Measurements from ENCODE around the gene ATRN.
"Not testable (repeated sequence)": the region's sequence is repeated elsewhere in the genome, so short reads cannot be mapped to it uniquely, and the experiment has no call there.

Gene ATRN

DNA sequence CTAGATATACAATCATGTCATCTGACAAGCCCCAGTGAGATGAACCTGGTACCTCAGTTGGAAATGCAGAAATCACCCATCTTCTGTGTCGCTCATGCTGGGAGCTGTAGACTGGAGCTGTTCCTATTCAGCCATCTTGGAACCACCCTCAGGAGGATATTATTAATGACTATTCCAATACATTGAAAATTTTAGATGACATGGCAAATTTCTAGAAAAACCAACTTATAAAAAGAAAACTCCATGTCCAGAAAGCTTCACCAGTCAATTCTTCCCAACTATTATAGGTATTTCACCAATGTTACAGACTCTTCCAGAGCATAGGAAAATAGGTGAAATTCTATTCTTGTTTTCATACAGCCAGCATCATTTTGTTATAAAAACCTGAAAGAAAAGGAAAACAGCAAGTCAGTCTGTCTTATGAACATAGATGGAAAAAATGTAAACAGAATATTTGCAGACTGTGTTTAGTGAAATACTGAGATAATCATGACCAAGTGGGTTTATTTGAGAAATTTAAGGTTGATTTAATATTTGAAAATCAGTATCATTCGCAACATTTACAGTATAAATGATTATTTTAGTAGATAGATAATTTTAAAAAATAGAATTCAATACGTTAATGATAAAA lies 43.3 kb downstream of the ATRN start:
- H3K4me3 ChIP-seq (ENCODE audit: low read depth, low read length) = no peak overlapping the region
- TF ChIP-seq, protein P1, sequence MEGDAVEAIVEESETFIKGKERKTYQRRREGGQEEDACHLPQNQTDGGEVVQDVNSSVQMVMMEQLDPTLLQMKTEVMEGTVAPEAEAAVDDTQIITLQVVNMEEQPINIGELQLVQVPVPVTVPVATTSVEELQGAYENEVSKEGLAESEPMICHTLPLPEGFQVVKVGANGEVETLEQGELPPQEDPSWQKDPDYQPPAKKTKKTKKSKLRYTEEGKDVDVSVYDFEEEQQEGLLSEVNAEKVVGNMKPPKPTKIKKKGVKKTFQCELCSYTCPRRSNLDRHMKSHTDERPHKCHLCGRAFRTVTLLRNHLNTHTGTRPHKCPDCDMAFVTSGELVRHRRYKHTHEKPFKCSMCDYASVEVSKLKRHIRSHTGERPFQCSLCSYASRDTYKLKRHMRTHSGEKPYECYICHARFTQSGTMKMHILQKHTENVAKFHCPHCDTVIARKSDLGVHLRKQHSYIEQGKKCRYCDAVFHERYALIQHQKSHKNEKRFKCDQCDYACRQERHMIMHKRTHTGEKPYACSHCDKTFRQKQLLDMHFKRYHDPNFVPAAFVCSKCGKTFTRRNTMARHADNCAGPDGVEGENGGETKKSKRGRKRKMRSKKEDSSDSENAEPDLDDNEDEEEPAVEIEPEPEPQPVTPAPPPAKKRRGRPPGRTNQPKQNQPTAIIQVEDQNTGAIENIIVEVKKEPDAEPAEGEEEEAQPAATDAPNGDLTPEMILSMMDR (conservative IDR thresholded peaks at IDR 0.05; ENCODE audit: low read depth, low read length) = no peak
- no peak for DNase-seq (ENCODE audit: low read depth)

DNA sequence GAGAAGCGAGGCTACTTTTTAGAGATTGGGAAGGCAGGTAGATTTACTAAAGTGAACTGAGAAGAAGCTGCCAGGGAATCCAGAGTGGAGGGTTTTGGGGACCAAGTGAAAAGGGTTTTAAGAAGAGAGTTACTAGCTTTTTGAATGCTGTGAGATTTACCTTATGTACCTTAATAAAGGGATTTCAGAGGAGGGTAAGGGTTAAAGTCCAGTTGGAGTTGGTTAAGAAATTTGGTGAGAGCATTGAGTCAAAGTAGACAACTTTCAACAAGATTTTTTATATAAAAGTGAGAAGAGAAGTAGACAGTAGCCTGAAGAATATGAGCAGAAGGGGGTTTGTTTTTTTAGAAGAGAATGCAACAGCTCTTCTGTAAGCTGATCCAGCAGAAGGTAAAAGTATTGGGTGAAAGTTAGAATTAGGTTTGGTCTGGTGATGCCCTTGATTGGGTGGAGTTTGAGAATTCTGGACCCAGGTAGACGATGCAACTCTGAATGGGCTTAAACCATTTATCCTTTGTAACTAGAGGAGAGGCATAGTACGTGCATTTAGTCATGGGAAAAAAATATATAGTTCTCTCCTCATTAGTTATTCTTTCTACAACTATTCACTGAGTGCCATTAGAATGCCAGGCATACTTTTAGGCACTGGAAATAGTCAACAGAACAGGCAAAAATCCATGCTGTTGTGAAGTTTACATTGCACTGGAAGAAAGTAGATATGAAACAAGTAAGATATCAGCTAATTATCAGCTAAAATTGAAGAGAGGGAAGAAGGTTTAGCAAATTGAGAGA lies 44.8 kb downstream of the ATRN start:
- H3K4me3 ChIP-seq (ENCODE audit: low read depth, low read length) = no peak overlapping the region
- TF ChIP-seq, protein P1 (conservative IDR thresholded peaks at IDR 0.05; ENCODE audit: low read depth, low read length) = no peak
- peak; percentile 23 for DNase-seq (ENCODE audit: low read depth)

DNA sequence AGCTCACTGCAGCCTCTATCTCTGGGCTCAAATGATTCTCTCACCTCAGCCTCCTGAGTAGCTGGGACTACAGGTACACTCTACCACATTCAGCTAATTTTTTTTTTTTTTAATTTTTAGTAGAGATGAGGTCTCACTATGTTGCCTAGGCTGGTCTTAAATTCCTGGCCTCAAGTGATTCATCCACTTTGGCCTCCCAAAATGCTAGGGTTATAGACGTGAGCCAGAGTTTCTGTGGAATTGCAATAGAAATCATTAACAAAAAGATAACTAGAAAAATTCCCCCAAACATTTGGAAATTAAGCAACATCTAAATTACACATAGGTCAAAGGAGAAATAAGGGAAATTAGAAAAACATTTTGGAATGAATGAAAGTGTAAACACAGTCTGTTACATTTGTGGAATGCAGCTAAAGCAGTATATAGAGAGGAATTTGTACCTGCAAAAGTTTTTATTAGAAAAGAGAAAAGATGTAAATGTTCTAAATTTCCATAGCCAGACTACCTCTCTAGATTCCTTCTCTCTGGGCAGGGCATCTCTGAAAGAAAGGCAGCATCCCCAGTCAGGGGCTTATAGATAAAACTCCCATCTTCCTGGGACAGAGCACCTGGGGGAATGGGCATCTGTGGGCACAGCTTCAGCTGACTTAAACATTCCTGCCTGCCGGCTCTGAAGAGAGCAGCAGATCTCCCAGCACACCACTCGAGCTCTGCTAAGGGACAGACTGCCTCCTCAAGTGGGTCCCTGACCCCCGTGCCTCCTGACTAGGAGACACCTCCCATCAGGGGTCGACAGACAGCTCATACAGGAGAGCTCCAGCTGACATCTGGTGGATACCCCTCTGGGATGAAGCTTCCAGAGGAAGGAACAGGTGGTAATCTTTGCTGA lies 51.3 kb downstream of the ATRN start:
- DNase-seq (ENCODE audit: low read depth) = no peak
- H3K4me3 ChIP-seq (ENCODE audit: low read depth, low read length) = no peak overlapping the region
- TF ChIP-seq, protein P1 (conservative IDR thresholded peaks at IDR 0.05; ENCODE audit: low read depth, low read length) = no peak

- H3K4me3 ChIP-seq (ENCODE audit: low read depth, low read length); DNase-seq (ENCODE audit: low read depth): not testable (repeated sequence)
These were observed 53.9 kb downstream of the ATRN start for GRCh38 chr20:3524696-3525095.

DNA sequence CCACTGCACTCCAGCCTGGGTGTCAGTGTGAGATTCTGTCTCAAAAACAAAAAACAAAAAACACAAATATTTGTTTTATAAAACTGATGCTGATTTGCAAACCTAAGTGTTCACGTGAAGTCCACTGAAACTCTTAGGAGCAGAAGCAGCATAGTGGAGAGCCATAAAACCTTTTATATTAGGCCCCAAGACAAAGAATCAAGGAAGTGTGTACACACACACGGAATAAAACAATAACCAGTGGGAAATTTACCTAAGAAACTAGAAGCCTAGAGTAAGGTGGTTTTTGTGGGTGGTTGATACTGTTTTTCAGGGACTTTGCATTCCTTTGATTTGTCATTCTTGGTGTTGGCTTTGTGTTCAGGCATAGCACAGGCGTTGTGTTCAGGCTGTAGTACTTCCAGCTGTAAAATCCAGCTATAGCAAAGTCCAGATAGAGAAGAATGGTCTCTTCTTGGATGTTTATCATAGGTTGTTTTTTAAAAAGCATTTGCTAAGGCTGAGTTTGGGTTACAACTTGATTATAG lies 61.3 kb downstream of the ATRN start:
- TF ChIP-seq, protein P1 (conservative IDR thresholded peaks at IDR 0.05; ENCODE audit: low read depth, low read length) = no peak
- DNase-seq (ENCODE audit: low read depth) = no peak
- no peak overlapping the region for H3K4me3 ChIP-seq (ENCODE audit: low read depth, low read length)

GRCh38 chr20:3537733-3538132 lies 66.9 kb downstream of the ATRN start:
- not testable (repeated sequence) for H3K4me3 ChIP-seq (ENCODE audit: low read depth, low read length); DNase-seq (ENCODE audit: low read depth)

- TF ChIP-seq, protein P1 (conservative IDR thresholded peaks at IDR 0.05; ENCODE audit: low read depth, low read length) = no peak
- DNase-seq (ENCODE audit: low read depth) = no peak
- H3K4me3 ChIP-seq (ENCODE audit: low read depth, low read length) = no peak overlapping the region
These were observed 68.7 kb downstream of the ATRN start for GRCh38 chr20:3539311-3540107.

Data from choroid plexus epithelial cell (primary cell).